ENCODE data around the gene COL28A1.

Gene COL28A1

DNA sequence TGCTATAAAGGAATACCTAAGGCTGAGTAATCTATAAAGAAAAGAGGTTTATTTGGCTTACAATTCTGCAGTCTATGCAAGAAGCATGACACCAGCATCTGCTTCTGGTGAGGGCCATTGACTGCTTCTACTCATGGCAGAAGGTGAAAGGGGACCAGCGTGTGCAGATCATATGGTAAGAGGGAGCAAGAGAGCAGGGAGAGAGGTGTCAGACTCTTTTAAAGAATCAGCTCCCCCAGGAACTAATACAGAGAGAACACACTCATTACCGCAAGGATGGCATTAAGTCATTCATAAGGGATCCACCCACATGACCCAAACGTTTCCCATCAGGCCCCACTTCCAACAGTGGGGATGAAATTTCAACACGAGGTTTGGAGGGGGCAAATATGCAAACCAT, 3.5 kb upstream of the COL28A1 start:
- no peaks in the 10 kb centered on the region for H3K4me1 ChIP-seq (ENCODE audit: control insufficient read depth, insufficient read depth, low read length, poor library complexity, severe bottlenecking)
- H3K27ac ChIP-seq (ENCODE audit: low read depth, low read length, severe bottlenecking): no peak overlapping the region
- no peaks in the 10 kb centered on the region for H3K9me3 ChIP-seq (ENCODE audit: control insufficient read depth, low read length)
- H3K4me3 ChIP-seq (ENCODE audit: extremely low read depth, insufficient read depth, low read length, poor library complexity, severe bottlenecking): no peak overlapping the region
- H3K36me3 ChIP-seq (ENCODE audit: control insufficient read depth, insufficient read depth, low read length): no peaks in the 10 kb centered on the region
- WGBS, 2 experiments (ENCODE audit: insufficient coverage in 2 of 2): no CpG with 5 or more reads among the region's 4 CpGs

DNA sequence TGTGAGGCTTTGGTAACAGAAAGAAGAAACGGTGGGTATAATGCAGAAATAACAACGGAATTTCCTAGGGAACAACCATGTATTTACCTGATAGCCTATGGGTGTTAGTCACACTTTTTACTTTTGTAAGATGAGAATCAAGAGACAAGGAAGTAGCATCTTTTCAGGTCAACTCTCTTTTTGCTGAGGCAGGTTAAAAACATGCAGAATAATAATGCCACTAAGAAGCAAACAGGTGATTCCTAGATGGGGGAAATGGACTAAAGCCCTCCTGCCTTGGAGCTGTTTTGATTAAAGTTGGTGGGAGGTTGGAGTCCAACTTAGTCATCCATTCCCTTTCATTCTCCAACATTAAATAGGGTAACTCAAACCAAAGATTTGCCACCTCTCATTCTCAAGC, 2.0 kb upstream of the COL28A1 start:
- H3K9me3 ChIP-seq (ENCODE audit: control insufficient read depth, low read length): no peaks in the 10 kb centered on the region
- no peak overlapping the region for H3K4me3 ChIP-seq (ENCODE audit: extremely low read depth, insufficient read depth, low read length, poor library complexity, severe bottlenecking)
- no peaks in the 10 kb centered on the region for H3K36me3 ChIP-seq (ENCODE audit: control insufficient read depth, insufficient read depth, low read length)
- H3K27ac ChIP-seq (ENCODE audit: low read depth, low read length, severe bottlenecking): no peak overlapping the region
- H3K4me1 ChIP-seq (ENCODE audit: control insufficient read depth, insufficient read depth, low read length, poor library complexity, severe bottlenecking): no peaks in the 10 kb centered on the region
- 100% methylated on average over 2 of the region's 2 CpGs for WGBS, 2 experiments (ENCODE audit: insufficient coverage in 2 of 2)

DNA sequence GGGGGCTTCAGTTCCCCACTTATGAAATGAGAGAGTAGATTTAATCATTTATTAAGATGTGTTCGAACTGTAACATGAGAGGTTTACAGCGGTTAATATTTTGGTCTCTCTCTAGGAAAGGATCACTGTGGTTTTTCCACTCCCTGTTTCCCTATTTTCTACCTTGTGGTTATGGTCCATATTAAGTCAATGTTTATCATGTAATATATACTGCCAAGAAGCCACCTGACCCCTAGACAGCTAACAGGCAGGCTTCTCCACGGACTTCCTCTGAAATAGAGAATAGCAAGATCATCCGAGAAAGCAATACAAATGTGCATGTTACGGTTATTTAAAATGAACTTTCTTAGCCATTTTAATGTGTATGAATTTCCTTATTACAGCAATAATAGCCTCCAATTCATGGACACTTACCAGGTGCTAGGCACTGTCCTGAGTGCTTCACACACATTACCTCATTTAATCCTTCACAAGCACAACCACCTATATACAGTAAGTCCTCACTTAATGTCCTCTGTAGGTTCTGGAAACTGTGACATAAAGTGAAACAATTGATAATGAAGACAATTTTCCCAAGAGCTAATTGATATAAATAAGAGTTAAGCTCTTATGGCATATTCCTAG, 835 bp upstream of the COL28A1 start:
- Histone ChIP-seq H3K36me3 (ENCODE audit: control insufficient read depth, insufficient read depth, low read length) (no peaks in the 10 kb centered on the region), H3K27ac (ENCODE audit: low read depth, low read length, severe bottlenecking) (no peak overlapping the region), H3K9me3 (ENCODE audit: control insufficient read depth, low read length) (no peaks in the 10 kb centered on the region), H3K4me3 (ENCODE audit: extremely low read depth, insufficient read depth, low read length, poor library complexity, severe bottlenecking) (no peak overlapping the region), H3K4me1 (ENCODE audit: control insufficient read depth, insufficient read depth, low read length, poor library complexity, severe bottlenecking) (no peaks in the 10 kb centered on the region)
- no CpG with 5 or more reads among the region's 5 CpGs for WGBS, 2 experiments (ENCODE audit: insufficient coverage in 2 of 2)

DNA sequence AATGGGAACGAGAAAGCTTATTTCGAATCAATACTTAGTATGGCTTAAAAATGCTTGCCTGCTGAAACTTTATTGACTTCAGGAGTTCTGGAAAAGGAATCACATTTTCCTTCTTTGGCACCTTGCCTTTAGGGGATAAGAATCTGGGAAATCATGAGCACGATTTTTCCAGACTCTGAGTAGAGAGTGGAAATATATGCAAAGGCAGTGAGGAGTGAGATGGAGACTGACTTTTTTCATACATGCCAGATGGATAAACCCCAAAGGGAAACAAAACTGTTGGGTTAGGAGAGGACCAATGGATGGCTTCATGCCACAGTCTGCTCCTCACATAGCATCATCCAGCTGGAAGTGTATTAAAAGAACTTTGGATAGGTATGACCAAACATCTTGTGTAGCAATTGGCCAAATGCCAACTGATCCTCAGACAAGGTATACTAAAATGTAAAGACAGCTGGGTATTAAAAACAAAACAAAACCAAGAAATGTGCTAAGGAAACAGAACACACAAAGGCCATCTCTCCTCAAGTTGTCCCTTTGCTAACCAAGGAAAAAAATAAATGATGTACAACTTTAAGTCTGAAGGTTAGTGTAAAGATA, 1.7 kb downstream of the COL28A1 start:
- Histone ChIP-seq H3K4me1 (ENCODE audit: control insufficient read depth, insufficient read depth, low read length, poor library complexity, severe bottlenecking) (no peaks in the 10 kb centered on the region), H3K36me3 (ENCODE audit: control insufficient read depth, insufficient read depth, low read length) (no peaks in the 10 kb centered on the region), H3K4me3 (ENCODE audit: extremely low read depth, insufficient read depth, low read length, poor library complexity, severe bottlenecking) (no peak overlapping the region), H3K27ac (ENCODE audit: low read depth, low read length, severe bottlenecking) (no peak overlapping the region), H3K9me3 (ENCODE audit: control insufficient read depth, low read length) (no peaks in the 10 kb centered on the region)
- WGBS, 2 experiments (ENCODE audit: insufficient coverage in 2 of 2): 83 to 85% methylated on average over 2 to 3 of the region's 3 CpGs

DNA sequence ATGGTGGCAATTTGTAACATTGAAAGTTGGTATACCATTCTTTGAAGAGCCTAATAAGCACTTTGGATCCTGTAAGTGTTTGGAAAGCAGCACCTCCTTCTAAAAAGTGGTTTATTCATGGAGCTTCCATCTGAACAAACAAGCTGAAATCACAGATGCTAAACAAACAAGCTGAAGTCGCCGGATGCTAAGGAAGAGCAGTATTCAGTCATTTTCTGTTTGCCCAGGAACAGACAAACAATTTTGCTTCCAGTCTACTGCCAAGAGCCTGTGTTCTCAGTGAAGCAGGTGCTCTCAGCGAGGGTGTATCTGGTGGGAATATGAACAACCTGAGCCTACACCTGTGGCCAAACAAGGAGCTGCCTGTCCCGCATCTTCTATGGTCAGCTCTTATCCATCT, 6.3 kb downstream of the COL28A1 start:
- no peaks in the 10 kb centered on the region for H3K36me3 ChIP-seq (ENCODE audit: control insufficient read depth, insufficient read depth, low read length)
- 85 to 93% methylated on average over 2 of the region's 4 CpGs for WGBS, 2 experiments (ENCODE audit: insufficient coverage in 2 of 2)

DNA sequence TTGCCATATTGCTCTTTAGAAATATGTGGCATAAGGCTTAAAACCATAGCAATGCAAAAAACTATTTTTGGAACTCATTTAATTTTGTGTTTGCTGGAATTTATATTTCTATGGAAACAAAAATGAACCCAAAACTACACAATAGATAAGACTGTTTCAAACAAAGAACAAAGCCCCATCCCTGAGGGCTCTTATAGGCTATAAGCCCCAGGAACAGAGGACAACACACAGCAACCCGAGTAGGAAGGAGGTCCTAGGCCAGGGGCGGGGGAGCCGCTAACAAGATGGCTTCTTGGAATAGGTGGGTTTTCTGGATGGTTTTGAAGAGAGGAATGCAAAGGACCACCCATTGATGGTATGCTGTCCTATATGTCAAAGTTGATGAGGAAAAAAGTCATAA, 8.6 kb downstream of the COL28A1 start:
- H3K36me3 ChIP-seq (ENCODE audit: control insufficient read depth, insufficient read depth, low read length): no peaks in the 10 kb centered on the region
- H3K4me3 ChIP-seq (ENCODE audit: extremely low read depth, insufficient read depth, low read length, poor library complexity, severe bottlenecking): no peak overlapping the region
- WGBS, 2 experiments (ENCODE audit: insufficient coverage in 2 of 2): 92 to 100% methylated on average over 1 to 3 of the region's 3 CpGs
- H3K9me3 ChIP-seq (ENCODE audit: control insufficient read depth, low read length): no peaks in the 10 kb centered on the region
- no peaks in the 10 kb centered on the region for H3K4me1 ChIP-seq (ENCODE audit: control insufficient read depth, insufficient read depth, low read length, poor library complexity, severe bottlenecking)
- H3K27ac ChIP-seq (ENCODE audit: low read depth, low read length, severe bottlenecking): no peak overlapping the region

More for the DNA sequence above, 6.3 kb downstream of the COL28A1 start:
- Histone ChIP-seq H3K9me3 (ENCODE audit: control insufficient read depth, low read length) (no peaks in the 10 kb centered on the region), H3K27ac (ENCODE audit: low read depth, low read length, severe bottlenecking) (no peak overlapping the region), H3K4me1 (ENCODE audit: control insufficient read depth, insufficient read depth, low read length, poor library complexity, severe bottlenecking) (no peaks in the 10 kb centered on the region), H3K4me3 (ENCODE audit: extremely low read depth, insufficient read depth, low read length, poor library complexity, severe bottlenecking) (no peak overlapping the region)

DNA sequence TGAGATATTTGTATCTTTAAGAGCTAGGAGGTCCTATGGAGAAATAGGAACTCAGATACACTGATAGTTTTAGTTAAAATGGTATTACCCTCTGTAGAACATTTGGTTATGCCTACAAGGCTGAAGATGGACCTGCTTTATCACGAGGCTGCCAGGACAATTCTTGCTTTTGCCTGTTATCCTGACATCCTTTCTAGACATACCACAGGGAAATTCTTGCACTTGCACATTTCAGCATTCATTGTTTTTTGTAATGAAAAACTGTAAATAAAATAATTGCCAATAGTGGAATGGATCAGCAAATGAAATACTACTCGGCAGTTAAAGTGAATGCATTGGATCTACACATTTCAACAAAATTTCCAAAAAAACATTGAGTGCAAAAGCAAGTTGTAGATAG, 9.7 kb downstream of the COL28A1 start:
- no peaks in the 10 kb centered on the region for H3K36me3 ChIP-seq (ENCODE audit: control insufficient read depth, insufficient read depth, low read length)
- H3K4me1 ChIP-seq (ENCODE audit: control insufficient read depth, insufficient read depth, low read length, poor library complexity, severe bottlenecking): no peaks in the 10 kb centered on the region
- H3K4me3 ChIP-seq (ENCODE audit: extremely low read depth, insufficient read depth, low read length, poor library complexity, severe bottlenecking): no peak overlapping the region
- H3K27ac ChIP-seq (ENCODE audit: low read depth, low read length, severe bottlenecking): no peak overlapping the region
- no CpG with 5 or more reads among the region's 2 CpGs for WGBS, 2 experiments (ENCODE audit: insufficient coverage in 2 of 2)
- no peaks in the 10 kb centered on the region for H3K9me3 ChIP-seq (ENCODE audit: control insufficient read depth, low read length)

DNA sequence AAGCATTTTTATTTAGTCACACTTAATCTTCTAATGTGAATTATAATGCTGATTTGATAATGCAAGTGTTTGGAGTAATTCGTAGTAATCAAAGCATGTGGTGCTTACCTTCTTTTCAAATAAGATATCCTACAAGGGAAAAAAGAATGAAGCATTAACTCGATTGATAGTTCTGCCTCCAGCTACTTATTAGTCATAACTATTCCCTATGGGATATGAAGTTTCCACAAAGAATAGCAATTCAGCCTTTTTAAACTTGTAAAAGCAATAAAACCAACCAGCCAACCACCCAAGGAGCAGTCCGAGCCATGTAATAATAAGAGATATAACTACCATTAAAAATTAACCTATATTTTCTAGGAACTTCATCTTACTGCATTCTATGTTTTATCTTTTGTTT, 11.6 kb downstream of the COL28A1 start:
- no peaks in the 10 kb centered on the region for H3K4me1 ChIP-seq (ENCODE audit: control insufficient read depth, insufficient read depth, low read length, poor library complexity, severe bottlenecking)
- no peak overlapping the region for H3K4me3 ChIP-seq (ENCODE audit: extremely low read depth, insufficient read depth, low read length, poor library complexity, severe bottlenecking)
- no peaks in the 10 kb centered on the region for H3K9me3 ChIP-seq (ENCODE audit: control insufficient read depth, low read length)
- no peak overlapping the region for H3K27ac ChIP-seq (ENCODE audit: low read depth, low read length, severe bottlenecking)
- H3K36me3 ChIP-seq (ENCODE audit: control insufficient read depth, insufficient read depth, low read length): no peaks in the 10 kb centered on the region
- WGBS, 2 experiments (ENCODE audit: insufficient coverage in 2 of 2): no CpG with 5 or more reads among the region's 3 CpGs

DNA sequence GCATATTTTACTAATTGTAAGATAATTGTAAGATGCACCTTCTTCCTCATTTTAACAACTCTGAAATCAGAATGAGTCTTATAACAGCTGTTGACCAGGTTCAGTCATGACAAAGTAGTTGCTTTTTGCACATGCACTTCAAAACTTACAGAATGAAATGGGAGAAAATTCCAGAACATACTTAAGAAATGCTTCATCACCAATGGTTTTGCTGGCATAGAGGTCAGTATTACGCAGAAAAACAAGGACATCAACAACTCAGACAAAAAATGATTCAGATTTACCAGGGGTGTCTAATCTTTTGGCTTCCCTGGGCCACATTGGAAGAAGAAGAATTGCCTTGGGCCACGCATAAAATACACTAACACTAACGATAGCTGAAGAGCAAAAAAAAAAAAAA, 13.3 kb downstream of the COL28A1 start:
- H3K9me3 ChIP-seq (ENCODE audit: control insufficient read depth, low read length): no peaks in the 10 kb centered on the region
- H3K27ac ChIP-seq (ENCODE audit: low read depth, low read length, severe bottlenecking): no peak overlapping the region
- no peaks in the 10 kb centered on the region for H3K4me1 ChIP-seq (ENCODE audit: control insufficient read depth, insufficient read depth, low read length, poor library complexity, severe bottlenecking)
- WGBS, 2 experiments (ENCODE audit: insufficient coverage in 2 of 2): 100% methylated on average over 1 of the region's 3 CpGs
- no peak overlapping the region for H3K4me3 ChIP-seq (ENCODE audit: extremely low read depth, insufficient read depth, low read length, poor library complexity, severe bottlenecking)
- H3K36me3 ChIP-seq (ENCODE audit: control insufficient read depth, insufficient read depth, low read length): no peaks in the 10 kb centered on the region

DNA sequence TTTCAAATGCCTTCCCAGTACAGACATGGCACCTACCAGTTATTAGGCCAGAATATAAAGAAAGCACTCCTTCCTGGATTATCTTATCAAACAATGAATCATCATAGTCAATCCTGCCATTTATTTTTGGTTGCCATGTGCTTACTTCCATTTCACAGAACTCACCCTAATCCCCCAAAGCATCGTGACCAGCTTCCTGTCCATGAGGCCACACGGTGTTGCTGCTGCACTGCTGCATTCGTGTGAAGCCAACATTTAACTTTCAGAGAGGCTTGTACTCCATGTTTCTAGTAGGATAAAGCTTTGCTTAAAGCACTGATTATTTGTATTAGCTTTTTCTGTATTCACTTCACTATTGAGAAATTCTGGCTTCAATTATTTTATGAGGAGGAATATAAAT, 14.4 kb downstream of the COL28A1 start:
- Histone ChIP-seq H3K36me3 (ENCODE audit: control insufficient read depth, insufficient read depth, low read length) (no peaks in the 10 kb centered on the region), H3K4me3 (ENCODE audit: extremely low read depth, insufficient read depth, low read length, poor library complexity, severe bottlenecking) (no peak overlapping the region), H3K27ac (ENCODE audit: low read depth, low read length, severe bottlenecking) (no peak overlapping the region), H3K9me3 (ENCODE audit: control insufficient read depth, low read length) (no peaks in the 10 kb centered on the region), H3K4me1 (ENCODE audit: control insufficient read depth, insufficient read depth, low read length, poor library complexity, severe bottlenecking) (no peaks in the 10 kb centered on the region)
- 85 to 92% methylated on average over 2 of the region's 3 CpGs for WGBS, 2 experiments (ENCODE audit: insufficient coverage in 2 of 2)

DNA sequence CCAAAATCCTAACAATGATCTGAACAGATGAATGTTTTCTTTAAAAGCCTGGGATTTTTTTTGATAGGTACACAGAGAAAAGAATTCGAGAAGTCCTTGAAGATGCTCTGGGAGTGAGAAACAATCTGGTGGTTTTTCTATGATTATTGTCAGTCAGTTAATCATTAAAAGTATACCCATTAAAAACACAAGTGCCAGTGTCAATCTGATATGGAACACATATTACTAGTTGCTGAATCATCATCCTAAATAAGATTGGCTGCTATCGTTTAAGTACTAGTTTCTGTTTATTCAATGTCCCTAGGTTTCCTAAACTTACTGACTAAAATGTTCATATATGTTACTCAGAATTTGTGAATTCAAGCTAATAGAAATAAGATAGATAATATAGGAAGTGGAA, 16.1 kb downstream of the COL28A1 start:
- Histone ChIP-seq H3K27ac (ENCODE audit: low read depth, low read length, severe bottlenecking) (no peak overlapping the region), H3K4me3 (ENCODE audit: extremely low read depth, insufficient read depth, low read length, poor library complexity, severe bottlenecking) (no peak overlapping the region), H3K9me3 (ENCODE audit: control insufficient read depth, low read length) (no peaks in the 10 kb centered on the region), H3K4me1 (ENCODE audit: control insufficient read depth, insufficient read depth, low read length, poor library complexity, severe bottlenecking) (no peaks in the 10 kb centered on the region), H3K36me3 (ENCODE audit: control insufficient read depth, insufficient read depth, low read length) (no peaks in the 10 kb centered on the region)
- no CpG with 5 or more reads among the region's 2 CpGs for WGBS, 2 experiments (ENCODE audit: insufficient coverage in 2 of 2)

Data from mesodermal cell (in vitro differentiated cells).